Measurements from ENCODE around the gene DCDC2. TPM values are rescaled to one million over a fixed set of nuclear protein-coding genes. Genes with fewer than 3 reads are reported as not detected.
"Not testable (repeated sequence)": the region's sequence is repeated elsewhere in the genome, so short reads cannot be mapped to it uniquely, and the experiment has no call there.

The DCDC2 gene
- total RNA-seq, 2 donors from 2014 or later, result 0.15 TPM; not detected in 1

GRCh38 chr6:24229696-24230405, 128.0 kb downstream of the DCDC2 start:
- Mint-ChIP-seq H3K27ac (no peak overlapping the region), H3K4me1 (peaks cover 2% of the 10 kb centered on the region), H3K36me3 (ENCODE audit: low read depth) (no peaks in the 10 kb centered on the region), H3K27me3 (peaks cover 66% of the 10 kb centered on the region), H3K4me3 (no peak overlapping the region)
- no peaks in the 10 kb centered on the region for H3K9me3 ChIP-seq (ENCODE audit: control insufficient read depth, low read length, poor library complexity, severe bottlenecking)
- DNase-seq, result no peak
- ATAC-seq, result no peak

- ATAC-seq (no peak), DNase-seq (no peak)
- no peaks in the 10 kb centered on the region for H3K36me3 Mint-ChIP-seq (ENCODE audit: low read depth)
Measured at GRCh38 chr6:24228681-24229255, 129.1 kb downstream of the DCDC2 start.

GRCh38 chr6:24228123-24228522, 129.7 kb downstream of the DCDC2 start:
- Mint-ChIP-seq H3K27ac (no peak overlapping the region), H3K4me3 (no peak overlapping the region), H3K4me1 (peaks cover 2% of the 10 kb centered on the region), H3K27me3 (peaks cover 78% of the 10 kb centered on the region), H3K36me3 (ENCODE audit: low read depth) (no peaks in the 10 kb centered on the region)
- H3K9me3 ChIP-seq (ENCODE audit: control insufficient read depth, low read length, poor library complexity, severe bottlenecking), result no peaks in the 10 kb centered on the region
- DNase-seq, result no peak
- no peak for ATAC-seq

More at GRCh38 chr6:24228681-24229255, 129.1 kb downstream of the DCDC2 start:
- no peaks in the 10 kb centered on the region for H3K9me3 ChIP-seq (ENCODE audit: control insufficient read depth, low read length, poor library complexity, severe bottlenecking)
- Mint-ChIP-seq H3K4me1 (peaks cover 2% of the 10 kb centered on the region), H3K4me3 (no peak overlapping the region), H3K27me3 (peaks cover 76% of the 10 kb centered on the region), H3K27ac (no peak overlapping the region)

- H3K27ac Mint-ChIP-seq, result no peak overlapping the region
- H3K4me3 Mint-ChIP-seq, result no peak overlapping the region
- H3K4me1 Mint-ChIP-seq, result peaks cover 2% of the 10 kb centered on the region
- H3K27me3 Mint-ChIP-seq, result peaks cover 75% of the 10 kb centered on the region
- no peaks in the 10 kb centered on the region for H3K9me3 ChIP-seq (ENCODE audit: control insufficient read depth, low read length, poor library complexity, severe bottlenecking)
- H3K36me3 Mint-ChIP-seq (ENCODE audit: low read depth), result no peaks in the 10 kb centered on the region
- DNase-seq (no peak), ATAC-seq (no peak)
Measured at GRCh38 chr6:24227556-24227955, 130.3 kb downstream of the DCDC2 start.

GRCh38 chr6:24226541-24226940, 131.3 kb downstream of the DCDC2 start:
- no peaks in the 10 kb centered on the region for H3K9me3 ChIP-seq (ENCODE audit: control insufficient read depth, low read length, poor library complexity, severe bottlenecking)
- DNase-seq (no peak), ATAC-seq (no peak)
- peaks cover 5% of the 10 kb centered on the region for H3K4me1 Mint-ChIP-seq
- H3K36me3 Mint-ChIP-seq (ENCODE audit: low read depth), result peaks cover 2% of the 10 kb centered on the region
- H3K4me3 Mint-ChIP-seq, result no peak overlapping the region
- peaks cover 82% of the 10 kb centered on the region for H3K27me3 Mint-ChIP-seq
- H3K27ac Mint-ChIP-seq, result no peak overlapping the region

GRCh38 chr6:24225838-24226237, 132.0 kb downstream of the DCDC2 start:
- Mint-ChIP-seq H3K4me1 (peaks cover 5% of the 10 kb centered on the region), H3K36me3 (ENCODE audit: low read depth) (peaks cover 2% of the 10 kb centered on the region), H3K27me3 (peaks cover 83% of the 10 kb centered on the region), H3K4me3 (no peak overlapping the region), H3K27ac (no peak overlapping the region)
- ATAC-seq, result no peak
- H3K9me3 ChIP-seq (ENCODE audit: control insufficient read depth, low read length, poor library complexity, severe bottlenecking), result no peaks in the 10 kb centered on the region
- no peak for DNase-seq

GRCh38 chr6:24223115-24223919, 134.5 kb downstream of the DCDC2 start:
- ATAC-seq (no peak), DNase-seq (no peak)
- H3K27ac Mint-ChIP-seq, result no peak overlapping the region
- H3K4me1 Mint-ChIP-seq, result peaks cover 5% of the 10 kb centered on the region
- peaks cover 2% of the 10 kb centered on the region for H3K36me3 Mint-ChIP-seq (ENCODE audit: low read depth)
- H3K4me3 Mint-ChIP-seq, result no peak overlapping the region
- H3K27me3 Mint-ChIP-seq, result peaks cover 72% of the 10 kb centered on the region
- no peaks in the 10 kb centered on the region for H3K9me3 ChIP-seq (ENCODE audit: control insufficient read depth, low read length, poor library complexity, severe bottlenecking)

GRCh38 chr6:24219670-24220069, 138.2 kb downstream of the DCDC2 start:
- H3K27me3 Mint-ChIP-seq, result peaks cover 37% of the 10 kb centered on the region
- no peak for DNase-seq
- H3K9me3 ChIP-seq (ENCODE audit: control insufficient read depth, low read length, poor library complexity, severe bottlenecking), result no peaks in the 10 kb centered on the region
- no peak overlapping the region for H3K4me3 Mint-ChIP-seq
- ATAC-seq, result no peak
- H3K4me1 Mint-ChIP-seq, result peaks cover 2% of the 10 kb centered on the region
- H3K27ac Mint-ChIP-seq, result no peak overlapping the region
- peaks cover 2% of the 10 kb centered on the region for H3K36me3 Mint-ChIP-seq (ENCODE audit: low read depth)

- ATAC-seq, result no peak
- Mint-ChIP-seq H3K27me3 (peaks cover 29% of the 10 kb centered on the region), H3K27ac (no peak overlapping the region), H3K4me3 (no peak overlapping the region), H3K36me3 (ENCODE audit: low read depth) (no peaks in the 10 kb centered on the region), H3K4me1 (no peaks in the 10 kb centered on the region)
- no peaks in the 10 kb centered on the region for H3K9me3 ChIP-seq (ENCODE audit: control insufficient read depth, low read length, poor library complexity, severe bottlenecking)
- DNase-seq, result no peak
Measured at GRCh38 chr6:24214984-24215383, 142.9 kb downstream of the DCDC2 start.

GRCh38 chr6:24207413-24207812, 150.4 kb downstream of the DCDC2 start:
- Mint-ChIP-seq H3K27ac (no peak overlapping the region), H3K4me3 (no peak overlapping the region), H3K27me3 (peaks cover 40% of the 10 kb centered on the region), H3K36me3 (ENCODE audit: low read depth) (no peaks in the 10 kb centered on the region), H3K4me1 (peaks cover 5% of the 10 kb centered on the region)
- H3K9me3 ChIP-seq (ENCODE audit: control insufficient read depth, low read length, poor library complexity, severe bottlenecking), result no peaks in the 10 kb centered on the region
- DNase-seq, result no peak
- no peak for ATAC-seq

GRCh38 chr6:24205020-24205492, 152.8 kb downstream of the DCDC2 start:
- DNase-seq, result no peak
- H3K27me3 Mint-ChIP-seq, result peaks cover 32% of the 10 kb centered on the region
- H3K4me1 Mint-ChIP-seq, result peaks cover 5% of the 10 kb centered on the region
- ATAC-seq, result no peak
- H3K9me3 ChIP-seq (ENCODE audit: control insufficient read depth, low read length, poor library complexity, severe bottlenecking), result no peaks in the 10 kb centered on the region
- H3K4me3 Mint-ChIP-seq, result no peak overlapping the region
- no peaks in the 10 kb centered on the region for H3K36me3 Mint-ChIP-seq (ENCODE audit: low read depth)
- H3K27ac Mint-ChIP-seq, result no peak overlapping the region

GRCh38 chr6:24204113-24204512, 153.7 kb downstream of the DCDC2 start:
- H3K36me3 Mint-ChIP-seq (ENCODE audit: low read depth); H3K4me3 Mint-ChIP-seq; ATAC-seq; H3K27ac Mint-ChIP-seq; H3K9me3 ChIP-seq (ENCODE audit: control insufficient read depth, low read length, poor library complexity, severe bottlenecking); DNase-seq; H3K4me1 Mint-ChIP-seq: not testable (repeated sequence)
- H3K27me3 Mint-ChIP-seq, result peaks cover 34% of the 10 kb centered on the region

- no peaks in the 10 kb centered on the region for H3K9me3 ChIP-seq (ENCODE audit: control insufficient read depth, low read length, poor library complexity, severe bottlenecking)
- Mint-ChIP-seq H3K4me3 (no peak overlapping the region), H3K27ac (no peak overlapping the region), H3K27me3 (peaks cover 62% of the 10 kb centered on the region), H3K4me1 (no peaks in the 10 kb centered on the region), H3K36me3 (ENCODE audit: low read depth) (peaks cover 2% of the 10 kb centered on the region)
- DNase-seq, result no peak
- ATAC-seq, result no peak
Measured at GRCh38 chr6:24197892-24198291, 160.0 kb downstream of the DCDC2 start.
